AG20443 (cell line): Measurements from ENCODE around the gene WDR36.
A peak's percentile ranks its signal among the peaks of the same experiment; 100 is the strongest.
"Not testable (repeated sequence)": the region's sequence is repeated elsewhere in the genome, so short reads cannot be mapped to it uniquely, and the experiment has no call there.

Experiments
- DNase-seq: peaks from one replicate; pipeline ENCODE4 v3.0.0; 2012; ENCODE audit warnings: low spot score, mixed read lengths

The WDR36 gene

DNA sequence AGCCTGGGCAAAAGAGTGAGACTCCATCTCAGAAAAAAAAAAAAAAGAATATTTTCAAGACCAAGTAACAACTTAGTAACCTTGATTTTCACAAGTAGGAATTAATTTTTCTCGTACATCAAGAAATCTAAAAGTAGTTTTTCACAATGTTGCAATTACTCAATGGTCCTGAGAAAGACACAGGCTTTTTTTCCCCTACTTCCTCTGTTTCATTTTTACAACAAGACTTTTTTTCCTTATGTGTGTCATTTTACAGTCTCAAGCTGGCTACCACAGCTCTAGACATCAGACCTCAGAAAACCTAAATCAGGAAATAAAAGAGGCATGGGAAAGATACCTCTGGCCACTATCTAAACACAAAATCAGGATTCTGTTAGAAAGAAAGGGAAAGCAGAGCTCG lies 45.9 kb downstream of the WDR36 start:
- DNase-seq: no peak

DNA sequence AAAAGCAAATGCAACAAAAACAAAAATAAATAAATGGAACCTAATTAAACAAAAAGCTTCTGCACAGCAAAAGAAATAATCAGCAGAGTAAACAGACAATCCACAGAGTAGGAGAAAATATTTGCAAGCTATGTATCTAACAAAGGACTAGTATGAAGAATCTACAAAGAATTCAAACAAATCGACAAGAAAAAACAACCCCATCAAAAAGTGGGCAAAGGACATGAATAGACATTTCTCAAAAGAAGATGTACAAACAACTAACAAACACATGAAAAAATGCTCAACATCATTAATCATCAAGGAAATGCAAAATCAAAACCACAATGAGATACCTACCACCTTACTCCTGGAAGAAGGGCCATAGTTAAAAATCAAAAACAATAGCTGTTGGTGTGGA lies 49.3 kb downstream of the WDR36 start:
- not testable (repeated sequence) for DNase-seq

DNA sequence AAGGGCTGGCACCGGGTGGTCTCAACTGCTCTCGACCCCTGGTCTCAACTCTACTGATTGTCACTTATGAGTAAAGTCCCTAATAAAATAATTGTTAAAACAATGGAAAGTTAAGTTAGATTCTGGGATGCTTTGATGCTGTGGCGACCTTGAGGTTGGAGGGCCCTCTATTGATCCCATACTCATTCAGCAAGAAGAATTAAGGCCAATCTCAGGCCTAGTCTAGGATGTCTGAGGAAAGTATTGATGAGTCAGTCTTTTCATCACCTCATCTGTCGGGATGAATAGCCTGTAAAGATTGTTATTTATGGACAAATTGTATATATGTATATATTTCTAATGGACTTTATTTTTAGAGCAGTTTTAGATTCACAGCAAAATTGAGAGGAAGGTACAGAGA lies 50.8 kb downstream of the WDR36 start:
- DNase-seq: no peak

DNA sequence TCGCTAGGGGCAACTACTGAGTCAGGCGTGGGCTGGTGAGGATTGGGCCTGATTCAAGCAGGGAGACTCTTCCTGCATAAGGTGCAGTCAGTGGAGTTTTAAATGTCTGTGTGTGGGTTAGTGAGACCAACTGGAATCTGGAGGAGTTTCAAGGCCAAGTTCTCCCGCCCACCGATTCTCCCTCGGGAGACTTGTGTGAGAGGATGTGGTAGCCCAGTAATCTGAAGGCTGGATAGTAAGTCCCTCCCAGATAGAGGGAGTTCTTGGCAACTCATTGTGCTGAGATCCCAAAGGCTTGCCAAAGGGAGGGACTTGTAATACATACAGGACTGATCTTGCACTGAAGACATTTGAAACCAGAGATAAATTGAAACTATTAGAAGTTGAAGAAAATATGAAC lies 51.8 kb downstream of the WDR36 start:
- DNase-seq: peak; percentile 84

DNA sequence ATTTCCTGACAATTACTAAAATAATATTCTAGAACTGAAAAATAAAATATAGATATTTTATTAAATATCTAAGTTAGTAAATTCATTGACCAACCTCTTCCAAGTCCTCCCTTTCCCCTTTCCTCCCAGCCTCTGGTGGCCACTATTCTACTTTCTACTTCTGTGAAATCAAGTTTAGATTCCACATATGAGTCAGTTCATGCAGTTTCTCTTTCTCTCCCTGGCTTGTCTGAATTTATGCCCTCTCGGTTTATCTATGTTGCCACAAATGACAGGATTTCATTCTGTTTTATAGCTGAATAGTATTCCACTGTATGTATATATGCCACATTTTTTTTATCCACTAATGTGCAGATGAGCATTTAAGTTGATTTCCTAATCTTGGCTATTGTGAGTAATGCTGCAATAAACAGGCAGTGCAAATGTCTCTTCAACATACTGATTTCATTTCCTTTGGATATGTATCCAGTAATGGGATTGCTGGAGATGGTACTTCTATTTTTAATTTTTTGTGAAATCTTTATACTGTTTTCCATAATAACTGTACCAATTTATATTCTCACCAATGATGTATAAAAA lies 52.3 kb downstream of the WDR36 start:
- no peak for DNase-seq

DNA sequence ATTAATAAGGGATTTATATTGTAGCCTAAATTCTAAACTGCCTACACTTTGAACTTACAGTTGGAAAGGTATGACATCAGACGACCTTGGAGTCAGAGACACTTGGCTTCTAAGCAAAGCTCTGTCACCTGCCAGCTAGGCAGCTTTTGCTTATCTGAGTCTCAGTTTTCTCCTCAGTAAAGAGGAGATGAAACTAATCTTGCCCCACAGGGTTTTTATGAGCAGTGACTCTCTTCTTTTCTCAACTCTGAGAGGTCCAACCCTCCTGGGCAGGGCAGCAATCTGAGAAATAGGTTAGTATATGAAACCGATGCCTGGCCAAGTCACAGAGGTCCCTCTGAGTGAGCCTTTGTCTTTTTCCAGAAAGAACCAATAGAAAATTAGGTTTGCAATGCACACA lies 53.9 kb downstream of the WDR36 start:
- no peak for DNase-seq

DNA sequence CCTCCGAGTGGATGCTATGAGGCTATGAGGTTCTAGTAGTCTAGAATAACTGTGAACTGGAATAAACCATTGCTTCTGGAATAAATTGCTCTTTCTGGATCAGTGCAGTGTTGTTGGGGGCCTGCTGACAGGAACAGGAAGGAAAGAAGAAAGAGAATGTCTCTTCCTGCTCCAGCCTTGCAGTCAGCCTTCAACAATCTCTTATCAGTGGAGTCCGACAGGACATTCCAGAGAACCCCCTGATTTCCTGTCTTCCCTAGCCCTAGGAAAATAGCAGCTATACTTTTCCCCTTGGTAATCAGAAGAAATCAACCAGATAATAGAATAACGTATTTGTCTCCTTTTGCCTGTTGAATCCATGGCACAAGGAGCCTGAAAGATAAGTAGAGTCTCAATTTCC lies 55.4 kb downstream of the WDR36 start:
- no peak for DNase-seq

DNA sequence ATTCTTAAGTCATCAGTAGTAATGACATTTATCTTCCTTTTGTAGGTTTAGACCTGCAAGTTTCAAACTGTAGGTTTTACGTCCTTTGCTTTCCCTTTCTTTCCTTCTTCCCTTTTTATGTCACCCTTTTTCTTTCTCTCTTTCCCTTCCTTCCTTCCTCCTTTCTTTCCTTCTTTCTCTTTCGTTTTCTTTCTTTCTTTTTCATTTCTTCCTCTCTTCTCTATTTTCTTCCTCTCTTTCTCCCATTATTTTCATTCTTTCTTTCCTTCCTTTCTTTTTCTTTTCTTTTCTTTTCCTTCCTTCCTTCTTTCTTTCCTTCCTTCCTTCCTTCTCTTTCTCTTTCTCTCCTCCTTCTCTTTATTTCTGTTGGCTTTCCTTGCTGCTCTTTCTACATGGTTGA lies 59.9 kb downstream of the WDR36 start:
- DNase-seq: no peak

DNA sequence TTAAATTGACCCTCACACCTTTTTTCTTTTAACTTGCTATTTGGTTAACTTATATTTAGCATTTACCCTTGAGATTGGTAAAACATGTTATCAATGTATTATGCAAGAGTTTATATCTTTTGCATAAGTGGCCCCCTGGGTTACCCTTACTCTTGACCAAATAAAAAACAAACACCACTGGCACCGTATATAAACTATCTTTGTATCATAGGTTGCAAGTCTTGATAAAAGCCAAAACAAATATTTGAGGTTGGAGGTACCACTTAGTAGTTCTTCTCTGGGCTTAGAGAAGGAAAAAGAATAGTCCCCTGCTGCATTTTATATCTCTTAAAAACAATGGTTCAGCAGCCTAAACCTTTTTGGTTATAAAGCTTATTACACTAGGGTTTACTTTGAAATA lies 61.3 kb downstream of the WDR36 start:
- no peak for DNase-seq

DNA sequence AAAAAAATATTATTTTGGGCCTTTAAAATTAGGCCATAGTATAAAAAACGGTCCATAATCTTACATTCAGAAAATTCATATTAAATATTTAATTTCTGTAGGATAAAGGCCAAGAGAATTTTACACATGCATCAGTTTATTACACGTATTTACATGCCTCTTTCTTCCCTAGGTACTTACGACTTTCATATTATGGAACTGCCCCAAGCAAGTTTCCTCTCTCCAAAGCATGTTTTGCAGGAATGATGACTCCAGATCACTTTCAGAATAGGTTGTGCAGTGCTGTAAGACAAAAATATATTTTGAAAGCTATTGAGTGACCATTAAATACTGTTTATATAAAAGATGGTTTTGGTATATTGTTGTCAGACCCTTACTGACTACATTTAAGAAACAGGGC lies 61.8 kb downstream of the WDR36 start:
- DNase-seq: no peak

DNA sequence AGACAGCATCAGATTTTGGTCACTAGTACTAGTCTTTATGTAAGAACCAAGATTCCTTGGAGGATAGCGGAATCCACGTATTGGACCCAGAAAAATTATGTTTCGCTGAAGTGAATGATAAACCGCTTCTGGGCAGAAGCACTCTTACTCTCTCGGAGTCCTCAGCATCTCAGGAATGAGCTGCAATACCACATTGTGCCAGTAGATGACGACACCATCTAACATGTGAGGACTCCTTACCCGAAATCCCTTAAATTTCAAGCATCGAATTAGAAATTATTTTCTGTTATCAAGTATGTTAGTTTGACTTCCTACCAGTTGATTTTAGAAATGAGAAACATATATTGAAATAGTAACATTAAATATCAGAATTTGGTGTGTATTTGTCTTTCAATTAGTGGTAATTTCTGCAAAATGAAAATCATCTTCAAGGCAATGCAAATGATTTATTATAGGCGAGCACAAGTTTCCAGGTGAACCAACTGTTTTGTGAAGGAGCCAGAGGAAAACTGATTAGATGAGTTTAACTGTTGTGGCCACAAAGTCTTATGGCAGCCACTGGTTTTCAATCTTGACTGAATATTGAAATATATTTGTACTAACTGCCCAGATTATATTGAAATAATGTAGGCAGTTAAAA lies 66.1 kb downstream of the WDR36 start:
- peak; percentile 69 for DNase-seq

DNA sequence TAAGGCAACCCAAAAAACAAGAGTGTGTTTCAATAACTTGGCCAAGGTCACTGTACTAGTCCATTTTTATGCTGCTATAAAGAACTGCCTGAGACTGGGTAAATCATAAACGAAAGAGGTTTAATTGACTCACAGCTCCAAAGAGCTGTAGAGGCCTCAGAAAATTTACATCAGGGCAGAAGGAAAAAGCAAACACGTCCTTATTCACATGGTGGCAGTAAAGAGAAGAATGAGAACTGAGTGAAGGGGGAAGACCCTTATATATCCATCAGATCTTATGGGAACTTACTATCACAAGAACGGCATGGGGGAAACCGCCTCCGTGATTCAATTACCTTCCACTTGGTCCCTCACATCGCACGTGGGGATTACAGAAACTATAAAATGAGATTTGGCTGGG lies 67.7 kb downstream of the WDR36 start:
- DNase-seq: no peak

DNA sequence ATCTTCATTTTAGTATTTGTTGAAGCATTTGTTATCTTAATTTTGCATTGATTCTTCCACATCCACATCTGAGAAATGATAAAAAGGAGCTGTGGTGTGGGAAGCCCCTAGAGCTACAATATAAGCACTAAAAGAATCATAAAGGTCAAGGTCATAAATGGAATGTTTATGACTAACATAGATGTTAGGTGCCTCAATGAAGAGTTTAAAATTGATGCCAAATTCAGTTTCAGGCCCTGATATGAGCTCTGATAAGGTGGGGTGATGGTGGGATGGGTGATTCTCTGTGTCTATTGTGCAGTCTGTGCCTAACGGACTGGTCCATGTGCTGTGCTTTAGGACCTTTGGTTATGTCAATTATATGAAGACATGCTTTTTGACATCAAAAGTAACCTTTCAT lies 70.9 kb downstream of the WDR36 start:
- no peak for DNase-seq

DNA sequence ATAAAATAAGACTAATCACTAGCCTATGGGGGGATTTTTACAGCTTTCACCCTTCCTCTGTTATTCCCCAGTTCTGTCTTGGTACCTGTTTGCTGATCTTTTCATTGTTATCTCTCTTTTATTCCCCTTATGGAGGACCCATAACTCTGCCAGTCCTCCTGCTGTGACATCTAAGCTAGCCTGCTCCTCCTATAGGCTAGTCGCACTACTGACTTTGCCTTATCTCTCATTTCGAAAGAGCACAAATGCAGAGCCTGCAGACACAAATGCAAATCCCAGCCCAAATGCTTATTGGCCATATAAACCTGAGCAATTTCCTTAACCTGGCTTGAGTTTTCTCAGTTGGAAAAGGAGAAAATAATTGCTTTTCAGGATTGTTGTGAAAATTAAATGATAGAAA lies 72.9 kb downstream of the WDR36 start:
- no peak for DNase-seq

DNA sequence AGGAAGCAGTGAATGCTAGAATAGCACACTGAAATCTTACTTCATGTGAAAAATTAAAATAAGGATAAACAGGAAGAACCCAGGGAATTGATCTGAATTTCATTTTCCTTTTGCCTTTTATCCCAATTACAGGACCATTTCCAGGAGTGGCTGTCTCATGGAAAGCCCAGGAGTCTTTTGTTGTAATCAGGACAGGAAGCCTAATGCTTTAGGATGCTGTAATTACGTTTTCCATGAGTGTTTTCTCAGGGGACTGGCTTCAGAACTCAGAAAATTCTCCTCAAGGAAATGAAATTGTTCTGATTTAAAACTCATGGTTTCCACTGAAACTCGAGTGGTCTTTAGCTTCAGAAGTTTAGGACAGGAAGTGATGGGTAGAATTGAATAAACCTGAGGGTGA lies 75.4 kb downstream of the WDR36 start:
- DNase-seq: no peak

DNA sequence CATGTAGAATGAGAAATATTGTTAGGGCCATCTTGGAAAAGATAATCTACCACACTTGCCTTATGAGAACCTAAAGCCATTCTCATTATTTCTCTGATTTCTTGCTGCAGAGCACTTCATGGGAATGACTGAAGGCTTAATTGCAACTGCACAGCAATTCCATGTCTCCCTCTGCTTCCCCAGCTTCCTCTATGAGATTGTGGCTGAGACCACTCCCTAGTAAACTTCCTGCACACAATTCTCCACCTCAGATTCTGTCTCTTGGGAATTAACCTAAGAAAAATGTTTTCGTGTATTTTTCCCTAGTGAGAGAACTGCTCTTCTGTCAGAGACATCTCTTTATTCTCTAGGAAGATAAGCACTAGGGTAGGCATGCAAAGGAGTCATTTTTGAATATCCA lies 76.5 kb downstream of the WDR36 start:
- no peak for DNase-seq

DNA sequence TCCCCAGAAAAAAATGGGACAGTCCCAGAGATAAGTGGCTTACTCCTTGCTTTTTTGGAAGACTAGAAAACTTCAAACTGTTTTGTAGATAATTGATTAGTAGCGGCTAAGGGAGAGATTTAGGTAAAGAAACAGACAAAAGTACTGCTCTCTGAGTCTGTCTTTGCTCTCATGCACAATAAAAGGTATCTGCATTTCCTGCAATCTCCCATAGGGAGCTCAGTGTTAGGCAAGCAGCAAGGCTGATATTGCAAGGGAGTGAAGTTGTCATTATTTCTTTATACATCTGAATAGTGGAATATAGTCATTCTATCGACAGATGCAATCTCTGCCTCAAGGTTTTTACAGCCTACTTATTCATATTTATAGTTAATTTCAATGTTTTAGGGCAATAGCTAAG lies 77.1 kb downstream of the WDR36 start:
- DNase-seq: no peak

DNA sequence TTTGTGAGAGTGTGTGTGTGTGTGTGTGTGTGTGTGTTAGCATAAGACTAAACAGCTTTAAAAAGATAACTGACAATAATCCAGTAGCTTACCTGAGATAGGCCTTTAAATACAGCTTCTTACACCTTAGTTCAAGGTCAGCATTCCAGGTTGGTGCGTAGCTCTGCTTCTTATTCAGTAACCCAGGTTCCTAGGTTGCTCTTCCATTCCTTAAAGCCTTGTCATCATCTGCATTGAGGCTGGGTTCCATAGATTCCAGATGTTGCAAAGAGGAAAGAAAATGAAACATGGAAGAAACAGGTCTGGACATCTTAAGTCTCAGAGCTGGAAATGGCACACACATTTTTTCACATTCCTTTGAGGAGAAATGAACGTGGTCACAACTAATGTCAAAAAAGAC lies 78.1 kb downstream of the WDR36 start:
- DNase-seq: no peak

DNA sequence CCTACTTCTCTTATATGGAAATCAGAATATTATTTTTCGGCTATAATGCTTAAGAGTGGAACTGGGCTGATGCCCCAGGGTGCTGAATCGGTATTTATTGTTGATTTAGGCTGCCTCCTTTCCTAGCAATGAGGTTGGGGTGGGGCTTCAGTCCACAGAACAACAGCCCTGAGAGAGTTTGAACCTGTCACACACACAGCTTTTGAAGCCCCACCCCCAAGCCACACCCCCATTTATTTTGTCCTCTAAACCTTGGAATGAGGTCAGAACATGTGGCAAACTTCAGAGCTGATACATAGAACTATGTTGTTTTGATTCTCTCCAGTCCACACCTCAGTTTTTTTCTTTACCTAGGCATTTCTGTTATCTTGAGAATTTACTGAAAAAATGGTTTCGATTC lies 80.4 kb downstream of the WDR36 start:
- no peak for DNase-seq

DNA sequence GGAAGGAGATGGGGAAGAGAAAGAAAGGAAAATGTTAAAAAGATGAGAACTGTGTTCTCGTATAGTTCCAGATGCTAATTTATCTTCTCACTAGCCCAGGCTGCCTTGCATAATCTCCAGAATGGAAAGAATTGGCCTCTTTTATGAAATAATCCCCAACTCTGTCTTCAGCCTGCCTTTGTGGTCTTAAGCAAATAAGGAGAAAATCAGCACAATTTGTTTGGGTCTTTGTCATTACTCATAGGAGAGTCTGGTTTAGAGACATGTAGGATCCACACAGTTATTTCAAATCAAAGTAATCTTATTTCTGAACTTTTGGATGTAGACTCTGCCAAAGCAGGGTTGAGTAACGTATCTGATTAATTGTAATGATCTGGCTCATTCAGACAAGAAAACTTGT lies 81.3 kb downstream of the WDR36 start:
- DNase-seq: no peak
